SK-MEL-5 (cell line): ENCODE measurements around the gene TRIP12. TPM values are rescaled to one million over a fixed set of nuclear protein-coding genes. Genes with fewer than 3 reads are reported as not detected.
"Not testable (repeated sequence)": the region's sequence is repeated elsewhere in the genome, so short reads cannot be mapped to it uniquely, and the experiment has no call there.

Experiments used
- DNase-seq: peaks from one replicate; pipeline ENCODE4 v3.0.0-alpha.2; 2016; ENCODE audit warnings: low read depth, low spot score
- in situ Hi-C: cut with HindIII; loops from 2 replicates; pipeline ENCODE4 v1.10.0; 2016; ENCODE audit warnings: low sequenced_read_pairs, high pct_unique_total_duplicates, low pct_unique_long_range_greater_than_20kb
- polyA plus RNA-seq, 2 experiments: library from polyadenylated mRNA; depleted of rRNA; stranded (reverse); fragments of >200 nt; gene quantifications; 2 replicates each; pipeline ENCODE4 v1.2.3, GENCODE V29; 2015
- total RNA-seq: library from RNA; depleted of rRNA; stranded (reverse); fragments of >200 nt; shearing (Covaris generic); gene quantifications from 2 replicates; pipeline ENCODE4 v1.2.3, GENCODE V29; 2014; rRNA removed

Gene TRIP12
- 115 and 125 TPM in 2 replicates for total RNA-seq
- 55.2 and 68.2 TPM in 2 replicates for polyA plus RNA-seq (2015; cell fraction: cytosol; rRNA removed)
- 110 and 116 TPM in 2 replicates for polyA plus RNA-seq (2015; cell fraction: nucleus; rRNA removed)

DNA sequence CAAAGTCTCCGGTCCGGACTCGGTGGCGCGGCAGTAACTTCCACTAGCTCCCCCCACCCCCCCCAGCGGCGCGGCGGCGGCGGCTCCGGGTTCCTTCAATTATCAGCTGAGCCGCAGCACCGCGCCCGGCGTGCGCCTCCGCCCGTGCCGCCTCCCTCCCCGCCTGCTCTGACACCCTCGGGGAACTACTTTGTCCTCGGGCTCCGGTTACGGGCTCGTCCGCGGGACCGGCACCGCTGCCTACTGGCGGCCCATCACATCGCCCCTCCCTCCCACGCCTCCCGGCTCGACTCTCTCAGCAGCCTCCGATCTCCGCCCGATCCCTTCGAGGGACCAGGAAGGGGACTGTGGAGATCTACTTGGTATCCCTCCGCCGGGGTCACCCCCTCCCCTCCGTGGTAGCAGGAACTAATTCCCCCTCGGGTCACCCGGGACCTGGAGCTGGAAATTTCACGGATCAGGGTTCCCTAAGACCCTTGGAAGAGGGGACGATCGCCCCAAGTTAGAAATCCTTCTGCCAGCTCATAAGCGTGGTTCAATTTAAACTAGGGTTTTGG, at the start of gene TRIP12:
Gene TRIP12 (minus strand): TSS at position 118 of the 557 bp plus-strand sequence. CDS start 41,930 bp downstream, outside the sequence.
- peak; percentile 93 for DNase-seq
- in situ Hi-C loops, result no loop called here

DNA sequence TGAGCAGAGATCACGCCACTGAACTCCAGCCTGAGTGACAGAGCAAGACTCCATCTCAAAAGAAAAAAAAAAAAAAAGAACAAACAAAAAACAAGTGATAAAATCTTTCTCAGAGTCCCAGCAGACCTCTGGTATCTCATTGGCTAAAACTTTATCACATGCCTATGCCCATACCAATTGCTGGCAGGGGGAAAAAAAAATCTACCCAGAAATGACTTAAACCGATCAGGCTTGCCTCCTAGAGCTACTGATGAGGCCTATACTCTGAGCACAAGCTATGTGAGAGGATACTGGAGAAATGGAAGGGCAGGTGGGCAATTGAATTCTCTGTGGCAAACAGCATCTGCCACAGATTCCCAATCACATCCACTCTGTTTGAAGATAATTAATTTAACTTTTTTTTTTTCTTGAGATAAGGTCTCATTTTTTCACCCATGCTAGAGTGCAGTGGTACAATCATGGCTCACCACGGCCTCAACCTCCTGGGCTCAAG, 49.5 kb upstream of the TRIP12 start:
- DNase-seq, result no peak
- in situ Hi-C loops, result no loop called here

DNA sequence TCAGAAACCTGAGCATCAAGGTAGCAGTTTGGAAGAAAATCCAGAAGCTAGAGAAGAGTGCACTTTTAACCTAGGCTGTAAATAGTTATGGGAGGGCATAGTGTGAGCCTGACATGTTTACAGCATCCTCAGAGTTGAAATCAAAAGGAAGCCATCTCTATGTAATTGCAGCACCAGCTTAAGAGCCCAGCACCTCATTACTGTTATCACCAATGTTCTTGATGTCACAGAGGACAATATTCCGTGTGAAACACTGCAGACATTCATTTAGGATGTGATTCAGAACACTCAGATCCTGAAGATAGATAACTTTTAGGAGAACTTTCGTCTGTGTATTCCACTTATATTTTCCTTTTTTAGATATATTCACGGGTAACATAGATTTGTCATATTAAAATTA, 48.6 kb upstream of the TRIP12 start:
- no peak for DNase-seq
- in situ Hi-C loops, result no loop called here

DNA sequence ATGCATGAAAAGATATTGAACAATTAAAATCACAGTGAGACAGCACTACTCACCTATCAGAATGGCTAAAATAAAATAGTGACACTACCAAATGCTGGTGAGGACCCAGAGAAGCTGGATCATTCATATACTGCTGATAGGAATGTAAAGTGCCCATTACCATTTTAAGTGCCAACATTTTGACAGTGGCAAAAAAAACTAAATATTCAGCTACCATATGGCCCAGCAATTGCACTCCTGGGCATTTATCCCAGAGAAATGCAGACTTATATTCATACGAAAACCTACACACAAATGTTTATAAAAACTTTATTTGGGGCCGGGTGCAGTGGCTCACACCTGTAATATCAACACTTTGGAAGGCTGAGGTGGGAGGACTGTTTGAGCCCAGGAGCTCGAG, 48.1 kb upstream of the TRIP12 start:
- in situ Hi-C loops, result no loop called here
- DNase-seq, result no peak

DNA sequence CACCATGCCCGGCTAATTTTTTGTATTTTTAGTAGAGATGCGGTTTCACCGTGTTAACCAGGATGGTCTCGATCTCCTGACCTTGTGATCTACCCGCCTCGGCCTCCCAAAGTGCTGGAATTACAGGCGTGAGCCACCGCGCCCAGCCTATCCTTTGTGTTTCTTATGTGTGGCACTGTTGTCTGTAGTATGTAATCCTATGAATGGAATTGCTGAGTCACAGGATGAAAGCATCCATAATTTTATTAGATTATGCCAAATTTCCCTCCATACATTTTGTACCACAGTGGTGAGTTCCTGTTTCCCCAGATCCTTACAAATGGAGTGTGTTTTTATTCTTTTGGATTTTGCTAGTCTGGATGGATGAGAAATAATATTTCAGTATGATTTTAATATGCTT, 41.8 kb upstream of the TRIP12 start:
- DNase-seq, in situ Hi-C loops: not testable (repeated sequence)

DNA sequence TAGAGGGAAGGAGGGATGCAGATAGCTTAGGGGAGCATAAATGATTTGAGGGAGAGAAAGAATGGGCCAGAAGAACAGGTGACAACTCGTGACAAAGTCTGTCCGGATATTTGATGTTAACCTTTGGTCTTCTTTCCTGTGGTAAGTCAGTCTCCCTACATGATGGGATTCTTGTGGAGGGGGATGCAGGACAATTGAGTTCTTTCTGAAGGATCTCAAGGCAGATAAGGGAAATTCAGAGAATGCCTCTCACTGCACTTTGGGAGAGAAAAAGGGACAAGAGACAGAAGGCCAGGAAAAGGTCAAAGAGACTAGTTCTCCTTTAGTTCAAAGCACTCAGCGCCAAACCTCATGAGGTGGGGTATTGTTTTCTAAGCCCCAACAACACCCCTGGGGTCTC, 34.7 kb upstream of the TRIP12 start:
- DNase-seq, result no peak
- in situ Hi-C loops, result no loop called here

DNA sequence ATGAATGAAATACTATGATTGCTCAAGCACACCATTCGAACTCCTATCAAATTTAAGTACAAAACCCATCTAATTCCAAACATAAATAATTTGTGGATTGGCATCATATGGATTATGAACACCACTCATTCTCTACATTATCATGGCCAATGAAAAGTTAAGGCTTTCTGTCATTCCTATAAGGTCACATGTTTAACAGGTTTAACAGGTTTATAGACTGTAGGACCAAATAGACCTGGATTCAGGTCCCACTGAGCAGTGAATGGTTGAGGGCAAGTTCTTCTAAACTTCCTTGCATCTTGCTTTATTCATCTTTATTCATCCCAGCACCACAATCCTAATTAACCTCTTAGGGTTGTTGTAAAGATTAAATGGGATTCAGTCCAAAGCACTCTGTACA, 33.9 kb upstream of the TRIP12 start:
- in situ Hi-C loops, result no loop called here
- no peak for DNase-seq

DNA sequence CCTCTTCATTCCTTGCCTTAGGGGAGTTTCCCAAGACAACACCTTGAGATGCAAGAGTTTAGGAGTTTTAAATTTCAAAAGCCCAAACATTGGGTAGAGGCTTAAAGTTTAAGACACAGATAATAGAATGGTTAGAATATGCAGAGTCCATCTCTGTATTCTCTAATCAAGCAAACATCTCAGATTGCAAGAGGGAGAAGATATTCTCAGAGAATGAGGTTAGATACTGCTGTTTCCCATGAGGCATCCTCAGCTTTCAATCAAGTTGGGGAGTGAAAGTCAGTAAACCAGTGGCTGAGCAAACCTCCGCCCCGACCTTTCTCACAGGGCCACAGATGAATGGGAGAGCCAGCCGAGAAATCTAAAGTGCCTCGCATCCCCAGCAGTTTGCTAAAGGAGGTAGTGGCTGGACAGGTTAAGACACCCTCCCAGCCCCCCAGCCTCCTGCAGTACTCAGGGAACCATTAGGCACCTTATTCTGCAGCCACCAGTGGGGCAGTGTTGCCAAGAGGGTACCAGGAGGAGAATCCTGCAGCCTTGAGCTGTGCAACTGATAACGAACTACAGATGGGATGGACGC, 30.5 kb upstream of the TRIP12 start:
- DNase-seq, result no peak
- in situ Hi-C loops, result no loop called here

DNA sequence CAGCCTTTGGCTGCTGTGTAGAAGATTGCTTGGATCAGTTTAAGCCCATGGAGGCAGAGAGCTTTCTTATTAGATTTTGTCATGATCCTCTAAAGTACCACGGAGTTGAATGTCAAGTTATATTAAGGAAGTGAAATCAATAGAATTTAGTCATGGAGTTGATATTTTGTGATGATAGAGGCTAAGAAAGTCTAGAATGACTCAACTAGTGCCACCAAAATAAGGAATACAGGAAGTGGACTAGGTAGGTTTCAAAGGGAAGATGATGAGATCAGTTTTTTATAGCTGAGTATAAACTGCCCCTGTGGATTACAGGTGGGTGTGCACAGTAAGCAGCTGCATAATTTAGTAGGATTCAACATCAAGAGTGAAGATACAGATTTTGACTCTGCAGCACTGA, 25.7 kb upstream of the TRIP12 start:
- in situ Hi-C loops, result no loop called here
- no peak for DNase-seq

DNA sequence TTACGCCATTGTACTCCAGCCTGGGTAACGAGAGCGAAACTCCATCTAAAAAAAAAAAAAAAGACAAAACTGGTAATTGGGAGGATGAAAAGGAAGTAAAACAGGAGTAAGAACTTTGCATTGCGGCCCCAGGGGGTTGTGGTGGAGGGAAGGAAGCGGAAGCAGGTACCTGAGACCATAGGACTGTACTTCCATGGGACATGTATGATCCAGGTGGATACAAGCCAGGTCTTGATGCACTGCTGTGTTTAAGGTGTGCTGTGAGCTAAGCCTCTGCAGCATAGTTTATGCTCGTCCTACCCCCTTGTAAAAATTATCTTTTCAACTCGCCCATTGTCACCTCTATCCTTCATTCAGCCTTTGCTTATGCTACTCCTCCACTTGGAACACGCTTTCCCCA, 24.2 kb upstream of the TRIP12 start:
- in situ Hi-C loops, result no loop called here
- DNase-seq, result no peak

DNA sequence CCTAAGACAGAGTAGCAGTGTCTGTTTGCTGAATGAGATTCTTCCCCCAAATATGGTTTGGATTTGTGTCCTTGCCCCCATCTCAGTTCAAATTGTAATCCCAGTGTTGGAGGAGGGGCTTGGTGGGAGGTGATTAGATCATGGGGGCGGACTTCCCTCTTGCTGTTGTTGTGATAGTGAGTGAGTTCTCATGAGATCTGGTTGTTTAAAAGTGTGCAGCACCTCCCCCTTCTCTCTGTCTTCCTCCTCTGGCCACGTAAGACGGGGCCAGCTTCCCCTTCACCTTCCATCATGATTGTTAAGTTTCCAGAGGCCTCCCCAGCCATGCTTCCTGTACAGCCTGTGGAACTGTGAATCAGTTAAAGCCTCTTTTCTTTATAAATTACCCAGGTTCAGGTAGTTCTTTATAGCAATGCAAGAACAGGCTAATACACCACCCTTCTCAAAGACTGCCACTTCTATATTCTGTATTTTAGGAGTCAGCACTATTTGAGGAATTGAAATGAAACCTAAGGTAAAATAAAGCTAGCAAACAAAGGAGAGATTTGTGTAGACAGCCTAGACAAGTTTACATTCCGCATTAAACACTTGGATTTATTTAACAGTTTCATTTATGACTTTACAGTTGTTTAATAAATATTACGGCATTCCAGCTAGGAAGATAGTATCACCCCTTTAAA, 22.1 kb upstream of the TRIP12 start:
- in situ Hi-C loops, result no loop called here
- no peak for DNase-seq

DNA sequence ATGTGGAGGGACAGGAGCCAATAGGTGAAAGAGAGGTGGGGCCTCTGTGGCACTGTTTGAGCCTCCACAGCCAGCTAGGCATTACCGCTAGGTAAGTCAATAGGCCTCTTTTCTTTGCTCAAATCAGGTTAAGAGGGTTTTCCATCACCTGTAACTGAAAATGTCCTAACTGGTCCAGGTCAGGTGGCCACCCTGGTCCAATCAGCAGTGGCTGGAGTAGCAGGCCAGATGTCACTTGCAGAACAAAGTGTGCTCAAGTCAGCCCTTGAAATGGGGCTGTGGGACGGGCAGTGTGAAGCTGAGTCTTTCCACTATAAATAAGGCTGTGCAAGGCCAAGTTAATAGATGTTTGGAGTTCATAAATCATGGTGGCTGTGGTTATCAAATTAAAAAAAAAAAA, 21.4 kb upstream of the TRIP12 start:
- DNase-seq, result no peak
- in situ Hi-C loops, result no loop called here

DNA sequence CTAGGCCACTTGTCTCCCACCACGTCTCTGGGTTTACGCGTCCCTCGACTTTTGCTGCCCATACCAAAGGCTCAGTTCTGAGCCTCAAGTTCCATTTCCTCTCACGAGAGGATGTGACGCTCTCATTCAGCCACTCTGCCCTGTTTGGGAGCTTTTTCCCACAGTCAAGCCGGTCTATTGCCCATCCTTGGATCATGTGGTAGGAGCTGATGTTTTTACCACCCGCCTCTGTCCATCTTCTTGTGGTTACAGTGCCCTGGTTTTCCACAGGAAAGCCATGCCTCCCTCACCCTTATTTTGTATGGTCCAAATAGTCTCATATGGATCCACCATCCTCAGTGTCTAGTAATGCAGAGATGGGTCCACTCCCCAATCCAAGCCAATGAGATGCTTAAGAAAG, 20.9 kb upstream of the TRIP12 start:
- in situ Hi-C loops, result no loop called here
- no peak for DNase-seq

DNA sequence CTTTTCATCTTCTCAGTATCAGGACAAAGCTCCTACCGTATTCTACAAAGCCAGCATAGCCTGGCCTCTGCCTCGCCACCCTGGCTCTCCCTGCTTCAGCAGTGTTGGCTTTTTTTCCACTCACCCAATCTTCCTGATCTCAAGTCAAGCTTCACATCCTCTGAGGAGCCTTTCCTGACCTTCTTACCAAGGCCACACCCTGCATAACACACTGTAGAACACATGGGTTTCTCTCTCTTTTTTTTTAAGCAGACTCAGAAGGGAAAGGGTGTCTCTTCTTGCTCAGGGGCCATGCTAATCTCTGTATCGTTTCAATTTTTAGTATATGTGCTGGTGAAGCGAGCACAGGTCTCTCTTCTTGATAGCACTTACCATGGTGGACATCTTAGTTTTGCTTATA, 15.7 kb upstream of the TRIP12 start:
- in situ Hi-C loops, result no loop called here
- no peak for DNase-seq

DNA sequence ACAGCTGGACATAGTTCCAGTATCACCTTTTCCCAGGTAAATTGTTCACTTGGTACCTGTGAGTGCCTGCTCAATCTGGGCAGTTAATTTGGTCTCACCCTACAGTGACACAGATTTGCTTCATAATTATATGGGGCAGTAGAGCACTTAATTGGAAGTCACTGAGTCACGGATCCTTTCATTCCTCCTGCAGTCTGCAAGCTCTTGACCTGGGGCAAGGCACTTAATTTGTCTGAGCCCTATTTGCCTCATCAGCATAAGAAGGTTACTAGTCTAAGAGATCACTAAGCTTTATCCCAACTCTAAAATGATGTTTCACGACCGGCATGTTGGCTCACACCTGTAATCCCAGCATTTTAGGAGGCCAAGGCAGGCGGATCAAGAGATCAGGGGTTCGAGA, 9.4 kb upstream of the TRIP12 start:
- in situ Hi-C loops, result no loop called here
- DNase-seq, result no peak

DNA sequence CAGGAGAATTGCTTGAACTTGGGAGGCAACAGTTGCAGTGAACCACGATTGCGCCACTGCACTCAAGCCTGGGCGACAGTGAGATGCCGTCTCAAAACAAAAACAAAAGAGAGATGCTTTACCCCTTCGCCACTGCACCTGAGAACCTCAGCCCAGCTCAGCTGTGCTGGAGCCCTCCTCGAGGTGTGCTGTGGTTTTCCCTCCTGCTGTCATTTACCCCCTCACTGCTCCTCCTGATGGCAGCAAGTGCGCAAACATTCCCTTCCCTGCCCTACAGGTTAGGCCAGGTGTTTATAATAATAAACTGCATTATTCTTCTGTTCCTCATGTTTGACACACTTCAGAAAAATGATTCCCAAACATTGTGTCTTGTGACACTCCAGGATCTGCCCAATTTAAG, 8.8 kb upstream of the TRIP12 start:
- no peak for DNase-seq
- in situ Hi-C loops, result no loop called here

DNA sequence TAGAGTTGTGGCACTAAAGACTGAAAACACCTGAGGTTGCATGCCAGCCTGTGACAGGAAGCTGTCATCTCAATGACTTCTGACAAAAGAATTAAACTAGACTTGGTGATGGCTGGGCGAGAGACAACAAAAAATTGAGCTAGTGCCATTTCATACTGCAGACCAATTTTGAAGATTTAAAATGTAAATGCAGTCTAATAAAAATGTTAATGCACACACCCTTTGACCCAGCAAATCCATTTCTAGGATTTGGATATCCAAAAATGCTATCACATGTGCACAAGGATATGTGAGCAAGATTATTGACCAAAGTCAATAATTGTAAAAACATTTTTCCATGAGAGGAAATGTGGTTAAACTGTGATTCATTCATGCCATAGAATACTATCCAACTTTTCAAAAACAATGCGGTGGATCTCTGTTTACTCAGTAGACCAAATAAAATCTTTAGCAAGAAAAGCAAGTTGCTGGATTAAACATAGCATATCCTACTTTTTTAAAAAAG, 6.1 kb upstream of the TRIP12 start:
- in situ Hi-C loops, result no loop called here
- no peak for DNase-seq

DNA sequence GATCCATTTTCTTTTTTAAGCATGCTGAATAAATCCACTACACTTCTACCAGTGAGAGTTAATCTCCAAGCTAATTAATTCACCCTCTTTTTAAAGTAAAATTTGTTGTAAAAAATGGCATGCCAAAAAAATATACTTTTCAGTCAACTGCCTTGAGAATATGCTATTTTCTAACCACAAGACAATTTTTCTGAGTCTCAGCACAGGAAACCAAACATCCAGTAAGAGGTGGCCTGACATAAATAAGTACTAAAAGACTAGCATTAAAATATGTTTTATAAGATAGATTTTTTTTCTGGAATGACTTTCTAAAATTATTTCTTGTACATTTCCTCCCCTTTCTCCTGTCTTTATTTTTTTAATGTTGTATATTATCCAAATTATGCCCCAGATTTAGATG, 3.4 kb upstream of the TRIP12 start:
- in situ Hi-C loops, result no loop called here
- no peak for DNase-seq

DNA sequence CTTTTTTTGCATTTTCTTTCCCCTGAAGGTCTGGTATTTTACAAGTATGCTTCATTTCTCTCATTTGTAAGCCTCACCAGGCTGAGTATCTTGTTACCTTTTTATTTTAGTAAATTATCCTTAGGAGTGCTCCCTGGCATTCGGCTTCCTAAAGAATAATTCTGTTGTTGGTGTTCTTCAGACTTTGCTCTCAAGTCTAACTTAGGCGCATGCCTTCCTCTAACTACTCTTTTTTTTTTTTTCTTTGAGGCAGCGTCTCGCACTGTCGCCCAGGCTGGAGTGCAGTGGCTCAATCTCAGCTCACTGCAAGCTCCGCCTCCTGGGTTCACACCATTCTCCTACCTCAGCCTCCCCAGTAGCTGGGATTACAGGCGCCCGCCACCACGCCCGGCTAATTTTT, 2.7 kb upstream of the TRIP12 start:
- DNase-seq, in situ Hi-C loops: not testable (repeated sequence)
